IPS DF 6.9 (cell line): ENCODE measurements around the gene RBM4.
A peak's percentile ranks its signal among the peaks of the same experiment; 100 is the strongest.

Experiments
- DNase-seq: peaks from one replicate; pipeline ENCODE4 v3.0.0-alpha.2; 2013; ENCODE audit warnings: low read depth, low spot score
- H3K27ac ChIP-seq: one replicate; pipeline ENCODE4 v1.5.1; 2013; ENCODE audit warnings: low read length, control low read depth
- H3K27me3 ChIP-seq: 2 replicates; pipeline ENCODE4 v1.6.1; 2013; ENCODE audit warnings: mild to moderate bottlenecking, low read length; ENCODE audit not compliant: control insufficient read depth, insufficient read depth
- H3K36me3 ChIP-seq: 2 replicates; pipeline ENCODE4 v1.6.1; 2013; ENCODE audit warnings: low read length; ENCODE audit not compliant: control insufficient read depth, insufficient read depth
- H3K4me1 ChIP-seq: 2 replicates; pipeline ENCODE4 v1.6.1; 2013; ENCODE audit warnings: low read length; ENCODE audit not compliant: control insufficient read depth, insufficient read depth
- H3K4me3 ChIP-seq: 2 replicates; pipeline ENCODE4 v1.5.1; 2013; ENCODE audit warnings: mild to moderate bottlenecking, low read length
- H3K9me3 ChIP-seq: 2 replicates; pipeline ENCODE4 v1.6.1; 2013; ENCODE audit warnings: low read length, inconsistent platforms; ENCODE audit not compliant: control insufficient read depth, insufficient read depth
- WGBS: extraction: QIAGEN DNeasy Blood & Tissue Kit; methylation state at CpG from one replicate; pipeline ENCODE4 v1.1.7; 2013; ENCODE audit warnings: mixed read lengths, missing lambda C conversion rate; ENCODE audit not compliant: insufficient read length, insufficient coverage; 5-methylcytosine and 5-hydroxymethylcytosine counted together

Gene RBM4

GRCh38 chr11:66689661-66690590, 51.4 kb downstream of the RBM4 start:
- Histone ChIP-seq H3K4me3 (no peak overlapping the region), H3K9me3 (no peaks in the 10 kb centered on the region), H3K36me3 (peaks cover 51% of the 10 kb centered on the region), H3K4me1 (no peaks in the 10 kb centered on the region), H3K27ac (no peak overlapping the region), H3K27me3 (no peaks in the 10 kb centered on the region)
- WGBS = no CpG with 5 or more reads among the region's 32 CpGs
- DNase-seq = no peak

DNA sequence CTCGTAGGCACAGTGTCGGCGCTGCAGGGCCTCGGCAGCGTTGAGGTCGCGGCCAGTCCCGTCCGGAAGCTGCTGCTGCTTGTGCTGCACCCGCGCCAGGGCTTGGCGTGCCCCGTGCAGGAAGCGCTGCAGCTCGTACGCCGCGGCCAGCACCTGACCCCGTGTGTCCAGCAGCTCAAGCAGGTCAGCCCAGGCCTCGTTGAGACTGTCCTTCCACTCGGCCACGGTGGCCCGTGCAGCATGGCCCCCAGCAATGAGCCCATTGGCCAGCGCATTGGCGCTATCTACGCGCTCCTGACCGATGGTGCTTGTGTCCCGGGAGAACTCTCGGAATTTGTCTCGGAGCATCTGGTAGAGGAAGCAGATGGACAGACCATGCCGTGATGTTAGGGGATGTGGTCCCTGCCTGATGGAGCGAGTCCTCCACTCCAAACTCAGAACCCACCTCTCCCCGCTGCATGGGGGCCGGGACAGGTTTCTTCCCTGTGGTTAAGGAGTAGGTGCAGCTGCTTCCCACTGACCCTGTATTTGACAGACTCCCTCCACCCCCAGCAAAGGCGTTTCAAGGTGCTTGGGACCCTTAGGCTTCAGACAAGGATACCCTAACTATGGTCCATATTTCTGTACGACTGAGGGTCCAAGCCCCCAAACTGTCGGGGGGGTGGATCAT, 52.9 kb downstream of the RBM4 start:
- H3K36me3 ChIP-seq = peaks cover 52% of the 10 kb centered on the region
- whole genome bisulfite sequencing = no CpG with 5 or more reads among the region's 38 CpGs
- H3K27ac ChIP-seq = no peak overlapping the region
- H3K4me3 ChIP-seq = no peak overlapping the region
- no peaks in the 10 kb centered on the region for H3K9me3 ChIP-seq
- DNase-seq = no peak
- no peaks in the 10 kb centered on the region for H3K4me1 ChIP-seq
- H3K27me3 ChIP-seq = no peaks in the 10 kb centered on the region

DNA sequence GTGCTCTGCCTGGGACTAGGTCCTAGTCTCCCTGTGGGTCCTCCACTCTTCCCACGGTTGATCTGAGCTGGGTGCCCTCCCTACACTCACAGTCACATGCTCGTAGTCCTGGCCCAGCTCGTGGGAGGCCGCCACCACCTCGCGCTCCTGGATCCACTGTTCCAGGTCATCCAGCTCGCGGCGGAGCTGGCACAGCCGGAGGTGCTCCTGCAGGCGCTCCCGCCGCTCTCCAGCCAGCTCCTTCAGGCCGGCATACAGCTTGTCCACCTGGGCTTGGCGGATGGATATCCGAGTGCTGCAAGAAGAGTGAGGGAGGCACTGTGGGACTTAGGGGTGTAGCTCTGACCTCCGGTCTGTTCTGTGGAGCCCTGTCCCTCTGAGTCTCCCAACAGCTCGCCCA, 53.9 kb downstream of the RBM4 start:
- Histone ChIP-seq H3K9me3 (no peaks in the 10 kb centered on the region), H3K36me3 (peaks cover 54% of the 10 kb centered on the region), H3K4me1 (no peaks in the 10 kb centered on the region), H3K27ac (no peak overlapping the region), H3K27me3 (no peaks in the 10 kb centered on the region), H3K4me3 (no peak overlapping the region)
- no peak for DNase-seq
- WGBS = no CpG with 5 or more reads among the region's 18 CpGs

- DNase-seq = no peak
- Histone ChIP-seq H3K27ac (no peak overlapping the region), H3K9me3 (no peaks in the 10 kb centered on the region), H3K27me3 (no peaks in the 10 kb centered on the region), H3K4me1 (no peaks in the 10 kb centered on the region), H3K36me3 (peaks cover 53% of the 10 kb centered on the region), H3K4me3 (no peak overlapping the region)
- no CpG with 5 or more reads among the region's 20 CpGs for WGBS
These were observed 54.4 kb downstream of the RBM4 start for GRCh38 chr11:66692871-66693331.

DNA sequence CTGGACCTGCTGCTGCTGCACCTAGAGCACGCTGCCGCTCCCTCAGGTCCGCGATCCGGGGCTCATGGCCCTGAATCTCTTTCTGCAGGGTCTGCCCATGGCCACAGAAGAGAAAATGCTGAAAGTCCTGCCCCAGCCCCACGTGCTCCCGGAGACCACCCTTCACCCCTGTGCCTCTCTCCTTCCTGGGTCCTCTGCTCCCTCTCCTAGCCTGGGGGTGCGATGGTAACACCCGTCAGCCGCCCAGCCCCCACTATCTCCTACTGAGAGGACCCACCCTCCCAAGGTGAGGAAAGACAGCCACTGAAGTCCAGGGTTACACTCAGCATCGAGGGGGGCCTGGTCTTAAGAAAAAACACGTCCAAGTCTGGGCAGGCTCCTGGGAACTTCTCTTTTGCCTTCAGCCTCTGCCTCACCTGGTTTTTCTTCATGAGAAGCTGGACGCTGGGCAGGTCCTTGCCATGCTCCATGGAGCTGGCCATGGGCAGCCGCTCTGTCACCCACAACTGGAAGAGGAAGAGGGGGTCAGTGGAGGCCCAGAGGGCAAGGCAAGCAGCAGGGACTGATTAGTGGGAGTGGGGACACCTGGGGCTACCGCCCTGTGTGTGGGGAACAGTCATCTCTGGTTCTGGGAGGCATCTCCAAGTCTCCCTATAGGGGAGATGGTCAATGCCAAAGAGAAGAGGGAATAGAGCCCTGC, 55.0 kb downstream of the RBM4 start:
- DNase-seq = no peak
- Histone ChIP-seq H3K27me3 (no peaks in the 10 kb centered on the region), H3K4me3 (no peak overlapping the region), H3K9me3 (no peaks in the 10 kb centered on the region), H3K4me1 (no peaks in the 10 kb centered on the region), H3K27ac (no peak overlapping the region), H3K36me3 (peaks cover 50% of the 10 kb centered on the region)
- WGBS = no CpG with 5 or more reads among the region's 15 CpGs

DNA sequence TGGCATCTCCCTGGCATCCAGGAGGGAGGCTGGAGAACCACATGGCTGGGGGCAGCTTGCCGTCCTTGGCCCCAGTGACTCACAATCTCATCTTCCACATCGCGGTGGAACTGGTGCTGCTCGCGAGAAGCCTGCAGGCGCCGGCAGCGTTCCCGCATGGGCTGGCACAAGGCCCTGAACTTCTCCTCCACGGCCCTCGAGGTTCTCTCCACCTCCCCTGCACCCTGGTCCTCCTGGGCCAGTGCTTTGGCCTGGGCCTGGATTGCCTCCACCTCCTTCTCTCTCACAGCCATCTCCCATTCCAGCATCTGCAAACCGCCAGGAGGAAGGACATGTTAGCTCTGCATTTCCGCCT, 55.5 kb downstream of the RBM4 start:
- no peak overlapping the region for H3K27ac ChIP-seq
- no peaks in the 10 kb centered on the region for H3K4me1 ChIP-seq
- H3K9me3 ChIP-seq = no peaks in the 10 kb centered on the region
- peaks cover 45% of the 10 kb centered on the region for H3K36me3 ChIP-seq
- DNase-seq = no peak
- no CpG with 5 or more reads among the region's 13 CpGs for WGBS
- H3K27me3 ChIP-seq = no peaks in the 10 kb centered on the region
- no peak overlapping the region for H3K4me3 ChIP-seq

- no peaks in the 10 kb centered on the region for H3K9me3 ChIP-seq
- H3K27me3 ChIP-seq = no peaks in the 10 kb centered on the region
- no peak overlapping the region for H3K4me3 ChIP-seq
- no peaks in the 10 kb centered on the region for H3K4me1 ChIP-seq
- H3K36me3 ChIP-seq = peaks cover 45% of the 10 kb centered on the region
- peak; percentile 95 for DNase-seq
- H3K27ac ChIP-seq = no peak overlapping the region
- WGBS = no CpG with 5 or more reads among the region's 6 CpGs
These were observed 56.3 kb downstream of the RBM4 start for GRCh38 chr11:66694732-66695207.
